NCI-H1417 (cell line): Measurements from ENCODE around the gene KIAA1614.
"Not testable (repeated sequence)": the region's sequence is repeated elsewhere in the genome, so short reads cannot be mapped to it uniquely, and the experiment has no call there.

Experiments used
- DNase-seq, 3 experiments: peaks; one replicate each; lab custom pipeline; 2025; lab: John Stamatoyannopoulos, UW

The KIAA1614 gene

GRCh38 chr1:180961622-180962021 lies 48.9 kb downstream of the KIAA1614 start:
- DNase-seq, result peak in 1 of 3 experiments; percentile 42

GRCh38 chr1:180962178-180962577 lies 49.5 kb downstream of the KIAA1614 start:
- peak; percentile 41 to 76 (median 48) for DNase-seq

GRCh38 chr1:180964056-180964455 lies 51.4 kb downstream of the KIAA1614 start:
- DNase-seq, result no peak

- DNase-seq, result peak in 2 of 3 experiments; percentile 12 to 78
These were observed 51.9 kb downstream of the KIAA1614 start for GRCh38 chr1:180964595-180964994.

GRCh38 chr1:180966312-180966711 lies 53.6 kb downstream of the KIAA1614 start:
- DNase-seq, result no peak

- DNase-seq, result no peak
These were observed 54.2 kb downstream of the KIAA1614 start for GRCh38 chr1:180966744-180967536.

- DNase-seq, result no peak
These were observed 54.9 kb downstream of the KIAA1614 start for GRCh38 chr1:180967558-180967957.

GRCh38 chr1:180968834-180969233 lies 56.1 kb downstream of the KIAA1614 start:
- DNase-seq, result not testable (repeated sequence)

GRCh38 chr1:180969434-180969833 lies 56.7 kb downstream of the KIAA1614 start:
- peak in 1 of 3 experiments; percentile 57 for DNase-seq

GRCh38 chr1:180970333-180971079 lies 57.8 kb downstream of the KIAA1614 start:
- DNase-seq, result no peak

- DNase-seq, result no peak
These were observed 58.7 kb downstream of the KIAA1614 start for GRCh38 chr1:180971273-180971997.

GRCh38 chr1:180973369-180973768 lies 60.7 kb downstream of the KIAA1614 start:
- no peak for DNase-seq

GRCh38 chr1:180974236-180974635 lies 61.5 kb downstream of the KIAA1614 start:
- peak in 2 of 3 experiments; percentile 29 to 80 for DNase-seq

GRCh38 chr1:180975551-180975950 lies 62.9 kb downstream of the KIAA1614 start:
- DNase-seq, result no peak

- DNase-seq, result no peak
These were observed 63.5 kb downstream of the KIAA1614 start for GRCh38 chr1:180976191-180976590.

- DNase-seq, result no peak
These were observed 64.1 kb downstream of the KIAA1614 start for GRCh38 chr1:180976732-180977357.

- peak in 1 of 3 experiments; percentile 84 for DNase-seq
These were observed 69.1 kb downstream of the KIAA1614 start for GRCh38 chr1:180981596-180982387.

- peak in 1 of 3 experiments; percentile 28 for DNase-seq
These were observed 69.7 kb downstream of the KIAA1614 start for GRCh38 chr1:180982422-180982821.

GRCh38 chr1:180988253-180988752 lies 75.6 kb downstream of the KIAA1614 start:
- DNase-seq, result peak; percentile 26 to 96 (median 76)

GRCh38 chr1:180994262-180994661 lies 81.6 kb downstream of the KIAA1614 start:
- peak in 2 of 3 experiments; percentile 5 to 19 for DNase-seq
